ENCODE results near the gene CHRND. TPM values are rescaled to one million over a fixed set of nuclear protein-coding genes. Genes with fewer than 3 reads are reported as not detected.

CHRND gene
- total RNA-seq, 4 donors from 2014 or later: not detected

DNA sequence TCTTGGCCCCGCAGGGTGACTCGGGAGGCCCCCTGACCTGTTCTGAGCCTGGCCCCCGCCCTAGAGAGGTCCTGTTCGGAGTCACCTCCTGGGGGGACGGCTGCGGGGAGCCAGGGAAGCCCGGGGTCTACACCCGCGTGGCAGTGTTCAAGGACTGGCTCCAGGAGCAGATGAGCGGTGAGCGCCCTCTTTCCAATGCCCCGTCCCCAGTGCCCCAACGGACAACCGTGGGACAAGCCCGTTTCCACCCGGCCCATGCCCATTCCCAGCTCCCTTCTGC lies 2.6 kb upstream of the CHRND start:
- TF ChIP-seq POLR2A (IDR thresholded peaks at IDR 0.05): no peak
- TF ChIP-seq, protein P1, sequence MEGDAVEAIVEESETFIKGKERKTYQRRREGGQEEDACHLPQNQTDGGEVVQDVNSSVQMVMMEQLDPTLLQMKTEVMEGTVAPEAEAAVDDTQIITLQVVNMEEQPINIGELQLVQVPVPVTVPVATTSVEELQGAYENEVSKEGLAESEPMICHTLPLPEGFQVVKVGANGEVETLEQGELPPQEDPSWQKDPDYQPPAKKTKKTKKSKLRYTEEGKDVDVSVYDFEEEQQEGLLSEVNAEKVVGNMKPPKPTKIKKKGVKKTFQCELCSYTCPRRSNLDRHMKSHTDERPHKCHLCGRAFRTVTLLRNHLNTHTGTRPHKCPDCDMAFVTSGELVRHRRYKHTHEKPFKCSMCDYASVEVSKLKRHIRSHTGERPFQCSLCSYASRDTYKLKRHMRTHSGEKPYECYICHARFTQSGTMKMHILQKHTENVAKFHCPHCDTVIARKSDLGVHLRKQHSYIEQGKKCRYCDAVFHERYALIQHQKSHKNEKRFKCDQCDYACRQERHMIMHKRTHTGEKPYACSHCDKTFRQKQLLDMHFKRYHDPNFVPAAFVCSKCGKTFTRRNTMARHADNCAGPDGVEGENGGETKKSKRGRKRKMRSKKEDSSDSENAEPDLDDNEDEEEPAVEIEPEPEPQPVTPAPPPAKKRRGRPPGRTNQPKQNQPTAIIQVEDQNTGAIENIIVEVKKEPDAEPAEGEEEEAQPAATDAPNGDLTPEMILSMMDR (IDR thresholded peaks at IDR 0.05): no peak
- Histone ChIP-seq H3K4me3 (no peak overlapping the region), H3K27ac (no peak overlapping the region), H3K27me3 (peaks cover 0 to 27% of the 10 kb centered on the region in 2 donors), H3K36me3 (no peaks in the 10 kb centered on the region), H3K4me1 (peaks cover 0 to 25% (median 16%) of the 10 kb centered on the region in 4 donors), H3K9me3 (no peaks in the 10 kb centered on the region)
- no peak for DNase-seq

- Histone ChIP-seq H3K27me3 (peaks cover 0 to 27% of the 10 kb centered on the region in 2 donors), H3K9me3 (no peaks in the 10 kb centered on the region), H3K4me3 (peak overlapping the region in 3 of 4 donors; percentile 33 to 35 (median 35)), H3K4me1 (peaks cover 0 to 25% (median 16%) of the 10 kb centered on the region in 4 donors), H3K36me3 (no peaks in the 10 kb centered on the region), H3K27ac (no peak overlapping the region)
- TF ChIP-seq, protein P1 (IDR thresholded peaks at IDR 0.05): no peak
- no peak for TF ChIP-seq POLR2A (IDR thresholded peaks at IDR 0.05)
- DNase-seq: no peak
These were observed 2.0 kb upstream of the CHRND start for GRCh38 chr2:232523682-232524597.

- no peak for DNase-seq
- H3K27ac ChIP-seq: no peak overlapping the region
- no peaks in the 10 kb centered on the region for H3K36me3 ChIP-seq
- peaks cover 0 to 25% (median 16%) of the 10 kb centered on the region in 4 donors for H3K4me1 ChIP-seq
- TF ChIP-seq POLR2A (IDR thresholded peaks at IDR 0.05): no peak
- TF ChIP-seq, protein P1 (IDR thresholded peaks at IDR 0.05): no peak
- H3K9me3 ChIP-seq: no peaks in the 10 kb centered on the region
- H3K4me3 ChIP-seq: no peak overlapping the region
- peaks cover 0 to 27% of the 10 kb centered on the region in 2 donors for H3K27me3 ChIP-seq
These were observed 1.2 kb upstream of the CHRND start for GRCh38 chr2:232524771-232525170.

DNA sequence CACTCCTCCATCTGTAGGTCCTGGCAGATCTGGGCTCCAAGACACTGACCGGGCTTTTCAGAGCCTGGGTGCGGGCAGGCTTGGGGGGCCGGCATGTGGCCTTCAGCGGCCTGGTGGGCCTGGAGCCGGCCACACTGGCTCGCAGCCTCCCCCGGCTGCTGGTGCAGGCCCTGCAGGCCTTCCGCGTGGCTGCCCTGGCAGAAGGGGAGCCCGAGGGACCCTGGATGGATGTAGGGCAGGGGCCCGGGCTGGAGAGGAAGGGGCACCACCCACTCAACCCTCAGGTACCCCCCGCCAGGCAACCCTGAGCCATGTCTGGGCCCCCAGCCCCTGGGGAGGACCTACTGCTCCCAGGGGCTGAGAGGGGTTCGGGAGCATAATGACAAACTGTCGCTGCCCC lies 761 bp upstream of the CHRND start:
- Histone ChIP-seq H3K4me3 (no peak overlapping the region), H3K9me3 (no peaks in the 10 kb centered on the region), H3K4me1 (peaks cover 0 to 25% (median 16%) of the 10 kb centered on the region in 4 donors), H3K36me3 (no peaks in the 10 kb centered on the region), H3K27ac (no peak overlapping the region), H3K27me3 (peaks cover 0 to 27% of the 10 kb centered on the region in 2 donors)
- no peak for DNase-seq
- no peak for TF ChIP-seq POLR2A (IDR thresholded peaks at IDR 0.05)
- TF ChIP-seq, protein P1 (IDR thresholded peaks at IDR 0.05): no peak

GRCh38 chr2:232526372-232526941 lies 497 bp downstream of the CHRND start:
- H3K9me3 ChIP-seq: no peaks in the 10 kb centered on the region
- TF ChIP-seq, protein P1 (IDR thresholded peaks at IDR 0.05): no peak
- no peak for TF ChIP-seq POLR2A (IDR thresholded peaks at IDR 0.05)
- no peak overlapping the region for H3K27ac ChIP-seq
- H3K27me3 ChIP-seq: peaks cover 0 to 27% of the 10 kb centered on the region in 2 donors
- H3K4me3 ChIP-seq: no peak overlapping the region
- no peak for DNase-seq
- H3K36me3 ChIP-seq: no peaks in the 10 kb centered on the region
- peaks cover 0 to 25% (median 16%) of the 10 kb centered on the region in 4 donors for H3K4me1 ChIP-seq
